OCI-LY1 (cell line): Measurements from ENCODE around the gene PALD1.
"Not testable (repeated sequence)": the region's sequence is repeated elsewhere in the genome, so short reads cannot be mapped to it uniquely, and the experiment has no call there.

Experiments
- H2AFZ ChIP-seq: fragments of 200-600 bp; sonication (generic), shearing (Covaris generic); 2 replicates; pipeline ENCODE4 v1.6.0; 2014; ENCODE audit warnings: antibody characterized with exemption, mild to moderate bottlenecking, low read length
- H3F3A ChIP-seq: fragments of 200-600 bp; sonication (generic), shearing (Covaris generic); 2 replicates; pipeline ENCODE4 v1.6.0; 2014; ENCODE audit warnings: mild to moderate bottlenecking, antibody characterized with exemption, low read length, moderate library complexity; ENCODE audit not compliant: insufficient read depth
- H3K27ac ChIP-seq: fragments of 200-600 bp; sonication (generic); 2 replicates; pipeline ENCODE4 v1.5.1; 2014; ENCODE audit warnings: low read length, mixed run types, mild to moderate bottlenecking, low read depth; ENCODE audit not compliant: poor library complexity, severe bottlenecking
- H3K27me3 ChIP-seq: fragments of 200-600 bp; sonication (generic); 2 replicates; pipeline ENCODE4 v1.6.0; 2014; ENCODE audit warnings: antibody characterized with exemption, mild to moderate bottlenecking, low read length, moderate library complexity; ENCODE audit not compliant: insufficient read depth
- H3K36me3 ChIP-seq: fragments of 200-600 bp; sonication (generic); 2 replicates; pipeline ENCODE4 v1.6.1; 2014; ENCODE audit warnings: mild to moderate bottlenecking, antibody characterized with exemption, low read length, moderate library complexity, mixed read lengths; ENCODE audit not compliant: insufficient read depth
- H3K4me1 ChIP-seq: fragments of 200-600 bp; sonication (generic); 2 replicates; pipeline ENCODE4 v1.5.1; 2014; ENCODE audit warnings: mild to moderate bottlenecking, low read length, moderate library complexity; ENCODE audit not compliant: insufficient read depth, severe bottlenecking
- H3K4me2 ChIP-seq: fragments of 200-600 bp; sonication (generic), shearing (Covaris generic); 2 replicates; pipeline ENCODE4 v1.6.1; 2014; ENCODE audit warnings: low read length
- H3K4me3 ChIP-seq: fragments of 200-600 bp; sonication (generic); 2 replicates; pipeline ENCODE4 v1.5.1; 2014; ENCODE audit warnings: low read length, low read depth, mild to moderate bottlenecking, mixed read lengths; ENCODE audit not compliant: poor library complexity, severe bottlenecking
- H3K79me2 ChIP-seq: fragments of 200-600 bp; shearing (Covaris generic); 2 replicates; pipeline ENCODE4 v1.6.1; 2016; ENCODE audit warnings: mixed run types, low read length, mixed read lengths; ENCODE audit not compliant: insufficient read depth
- H3K9ac ChIP-seq: fragments of 200-600 bp; sonication (generic), shearing (Covaris generic); 2 replicates; pipeline ENCODE4 v1.6.1; 2014; ENCODE audit warnings: mild to moderate bottlenecking, low read length, mixed read lengths
- H3K9me2 ChIP-seq: fragments of 200-600 bp; sonication (generic), shearing (Covaris generic); 2 replicates; pipeline ENCODE4 v1.6.1; 2014; ENCODE audit warnings: low read depth, mild to moderate bottlenecking, low read length, mixed read lengths
- H3K9me3 ChIP-seq: fragments of 200-600 bp; shearing (Covaris generic); 2 replicates; pipeline ENCODE4 v1.6.1; 2014; ENCODE audit warnings: low read length, mixed read lengths
- H4K20me1 ChIP-seq: fragments of 200-600 bp; sonication (generic), shearing (Covaris generic); 2 replicates; pipeline ENCODE4 v1.6.0; 2016; ENCODE audit warnings: mild to moderate bottlenecking, low read length; ENCODE audit not compliant: insufficient read depth
- CTCF ChIP-seq: fragments of 200-600 bp; sonication (generic), shearing (Covaris generic); IDR thresholded peaks from 2 replicates; pipeline ENCODE4 v1.5.1; 2017; ENCODE audit warnings: mild to moderate bottlenecking, antibody characterized with exemption, low read length, moderate library complexity, mixed read lengths
- EZH2 ChIP-seq: fragments of 200-600 bp; sonication (generic), shearing (Covaris generic); IDR thresholded peaks from 2 replicates; pipeline ENCODE4 v1.8.0; 2017; ENCODE audit warnings: borderline replicate concordance, mixed run types, mild to moderate bottlenecking, antibody characterized with exemption, low read length, moderate library complexity, mixed read lengths

The PALD1 gene

GRCh38 chr10:70579234-70580002 is 100.9 kb downstream of the PALD1 start:
- Histone ChIP-seq H2AFZ (no peak overlapping the region), H3K4me1 (peaks cover 77% of the 10 kb centered on the region), H3K9ac (no peak overlapping the region), H4K20me1 (no peaks in the 10 kb centered on the region), H3K9me3 (no peaks in the 10 kb centered on the region), H3K27ac (peak overlapping the region; percentile 100), H3K79me2 (no peaks in the 10 kb centered on the region), H3K9me2 (no peaks in the 10 kb centered on the region), H3K27me3 (no peaks in the 10 kb centered on the region), H3K4me2 (peak overlapping the region; percentile 1; the same call in 1 of the 2 replicates), H3F3A (peaks cover 13% of the 10 kb centered on the region), H3K36me3 (peaks cover 8% of the 10 kb centered on the region; the same call in 1 of the 2 replicates), H3K4me3 (no peak overlapping the region)
- TF ChIP-seq EZH2 (no peak), CTCF (no peak)

DNA sequence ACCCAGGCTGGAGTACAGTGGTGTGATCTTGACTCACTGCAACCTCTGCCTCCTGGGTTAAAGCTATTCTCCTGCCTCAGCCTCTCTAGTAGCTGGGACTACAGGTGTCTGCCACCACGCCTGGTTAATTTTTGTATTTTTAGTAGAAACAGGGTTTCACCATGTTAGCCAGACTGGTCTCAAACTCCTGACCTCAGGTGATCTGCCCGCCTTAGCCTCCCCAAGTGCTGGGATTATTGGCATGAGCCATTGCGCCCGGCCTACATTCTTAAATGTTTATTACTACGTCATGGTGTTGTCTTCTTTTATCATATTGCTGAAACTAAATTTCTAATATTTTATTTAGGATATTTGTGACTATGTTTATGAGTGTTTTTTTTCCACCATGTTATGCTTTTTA is 102.6 kb downstream of the PALD1 start:
- not testable (repeated sequence) for H3K9me2 ChIP-seq, H3K79me2 ChIP-seq, H3K36me3 ChIP-seq, H4K20me1 ChIP-seq, H3K9ac ChIP-seq, H3K4me3 ChIP-seq, H2AFZ ChIP-seq, H3K27ac ChIP-seq, H3K27me3 ChIP-seq, H3K4me2 ChIP-seq, H3K9me3 ChIP-seq
- Histone ChIP-seq H3K4me1 (peaks cover 80% of the 10 kb centered on the region), H3F3A (peaks cover 24% of the 10 kb centered on the region)

DNA sequence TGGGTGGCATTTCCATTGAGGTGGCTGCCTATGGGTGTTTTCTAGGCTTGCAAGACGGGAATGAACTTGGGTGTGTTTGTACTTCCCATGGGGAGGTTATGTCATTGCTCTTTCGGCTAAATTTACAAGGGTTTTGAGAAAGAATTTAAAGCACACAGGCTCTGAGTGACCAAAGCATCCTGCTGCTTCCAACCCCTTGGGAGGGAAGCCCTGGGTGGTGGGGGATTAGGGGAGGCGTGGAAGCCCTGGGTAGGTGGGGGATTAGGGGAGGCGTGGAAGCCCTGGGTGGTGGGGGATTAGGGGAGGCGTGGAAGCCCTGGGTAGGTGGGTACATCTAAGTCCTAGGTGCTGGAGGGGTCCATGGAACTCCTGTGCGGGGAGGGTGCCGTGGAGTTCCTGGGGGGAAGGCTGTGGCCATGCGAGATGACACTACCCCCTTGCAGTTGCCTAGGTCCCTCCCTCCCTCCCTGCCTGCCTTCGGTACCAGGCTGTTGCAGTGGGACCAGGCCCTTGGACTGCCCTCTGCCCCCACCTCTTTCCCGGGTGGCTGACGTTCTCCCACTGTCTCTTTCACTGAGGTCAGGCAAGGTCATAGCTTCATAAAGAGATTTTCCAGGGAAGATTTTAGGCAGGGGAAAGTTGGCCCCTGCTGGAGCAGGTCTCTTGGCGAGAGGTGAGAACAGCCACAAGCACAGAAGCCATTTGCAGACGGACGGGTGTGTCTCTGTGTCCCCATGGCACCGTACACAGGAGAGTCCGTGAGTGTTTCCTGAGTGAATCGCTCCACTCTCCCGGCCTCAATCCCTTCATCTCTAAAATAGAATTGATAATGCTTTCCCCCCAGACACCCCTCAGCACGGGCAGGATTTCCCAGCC is 104.5 kb downstream of the PALD1 start:
- Histone ChIP-seq H3K36me3 (peaks cover 8% of the 10 kb centered on the region; the same call in 1 of the 2 replicates), H3K4me2 (peak overlapping the region; percentile 66), H3K4me1 (peaks cover 80% of the 10 kb centered on the region)

More for the DNA sequence above, 104.5 kb downstream of the PALD1 start:
- Histone ChIP-seq H3K9me2 (no peaks in the 10 kb centered on the region), H2AFZ (no peak overlapping the region), H3K4me3 (peak overlapping the region; percentile 41), H3K27ac (peak overlapping the region; percentile 98), H3K9ac (peak overlapping the region; percentile 72), H3F3A (peaks cover 16% of the 10 kb centered on the region), H3K79me2 (no peaks in the 10 kb centered on the region), H4K20me1 (no peaks in the 10 kb centered on the region), H3K9me3 (no peaks in the 10 kb centered on the region), H3K27me3 (no peaks in the 10 kb centered on the region)
- TF ChIP-seq CTCF: no peak
- TF ChIP-seq EZH2: no peak
